T-helper 17 cell (primary cell): ENCODE data around the gene MYBL2. TPM values are rescaled to one million over a fixed set of nuclear protein-coding genes. Genes with fewer than 3 reads are reported as not detected.

ENCODE experiments used
- ATAC-seq: fragments of 150-1000 bp; cut with Tn5 transposase; 2 replicates; pipeline ENCODE4 v1.10.0; 2021; ENCODE audit warnings: mild to moderate bottlenecking, moderate library complexity
- DNase-seq, 3 donors: peaks; one replicate each; pipeline versions ENCODE4 v3.0.0 to v3.0.0-alpha.2; 2020 to 2021
- H3K9me3 ChIP-seq: one replicate; pipeline ENCODE4 v1.7.0; 2013; ENCODE audit warnings: low read length, mild to moderate bottlenecking; ENCODE audit not compliant: control insufficient read depth, poor library complexity, severe bottlenecking
- H3K27ac Mint-ChIP-seq: one replicate; pipeline ENCODE4 v1.8.0; 2022; ENCODE audit warnings: mild to moderate bottlenecking, moderate library complexity, mixed read lengths
- H3K27me3 Mint-ChIP-seq: one replicate; pipeline ENCODE4 v1.8.0; 2022; ENCODE audit warnings: mixed read lengths
- H3K36me3 Mint-ChIP-seq: one replicate; pipeline ENCODE4 v1.8.0; 2022; ENCODE audit warnings: low read depth, mixed read lengths
- H3K4me1 Mint-ChIP-seq: one replicate; pipeline ENCODE4 v1.8.0; 2022; ENCODE audit warnings: mild to moderate bottlenecking, mixed read lengths
- H3K4me3 Mint-ChIP-seq: one replicate; pipeline ENCODE4 v1.8.0; 2022; ENCODE audit warnings: mild to moderate bottlenecking, moderate library complexity, mixed read lengths
- total RNA-seq, 4 donors: library from RNA in 2 of 4; stranded (reverse) in 2 of 4; gene quantifications; one replicate each; pipeline ENCODE4 v1.2.3 and lab custom pipeline; 2022 to 2026

MYBL2 gene
- total RNA-seq, 2 donors from 2014 or later: 0.44 to 1.6 TPM

DNA sequence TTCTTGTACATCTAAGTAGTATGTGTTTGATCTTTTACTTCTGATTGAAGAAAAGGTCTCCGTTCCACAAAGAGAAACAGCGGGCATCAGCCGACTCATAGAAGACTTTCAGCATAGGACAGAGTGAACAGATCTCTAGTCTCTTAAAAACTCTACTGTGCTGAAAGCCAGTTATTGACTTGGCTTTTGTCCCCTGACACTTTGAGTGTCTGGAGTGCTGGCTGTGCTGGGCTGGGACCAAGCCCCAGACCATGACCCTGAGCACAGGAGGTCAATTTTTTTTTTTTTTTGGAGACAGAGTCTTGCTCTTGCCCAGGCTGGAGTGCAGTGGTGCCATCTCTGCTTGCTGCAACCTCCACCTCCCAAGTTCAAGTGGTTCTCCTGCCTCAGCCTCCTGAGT, 27.8 kb downstream of the MYBL2 start:
- H3K9me3 ChIP-seq: no peaks in the 10 kb centered on the region
- Mint-ChIP-seq H3K4me1 (peaks cover 4% of the 10 kb centered on the region), H3K4me3 (no peak overlapping the region), H3K27ac (no peak overlapping the region), H3K36me3 (no peaks in the 10 kb centered on the region), H3K27me3 (no peaks in the 10 kb centered on the region)
- ATAC-seq: no peak
- no peak for DNase-seq

- no peaks in the 10 kb centered on the region for H3K27me3 Mint-ChIP-seq
- H3K4me1 Mint-ChIP-seq: peaks cover 2% of the 10 kb centered on the region
- no peak overlapping the region for H3K4me3 Mint-ChIP-seq
- H3K36me3 Mint-ChIP-seq: no peaks in the 10 kb centered on the region
- no peaks in the 10 kb centered on the region for H3K9me3 ChIP-seq
- H3K27ac Mint-ChIP-seq: no peak overlapping the region
- ATAC-seq (no peak), DNase-seq (no peak)
These were observed 28.7 kb downstream of the MYBL2 start for GRCh38 chr20:43695571-43695970.

DNA sequence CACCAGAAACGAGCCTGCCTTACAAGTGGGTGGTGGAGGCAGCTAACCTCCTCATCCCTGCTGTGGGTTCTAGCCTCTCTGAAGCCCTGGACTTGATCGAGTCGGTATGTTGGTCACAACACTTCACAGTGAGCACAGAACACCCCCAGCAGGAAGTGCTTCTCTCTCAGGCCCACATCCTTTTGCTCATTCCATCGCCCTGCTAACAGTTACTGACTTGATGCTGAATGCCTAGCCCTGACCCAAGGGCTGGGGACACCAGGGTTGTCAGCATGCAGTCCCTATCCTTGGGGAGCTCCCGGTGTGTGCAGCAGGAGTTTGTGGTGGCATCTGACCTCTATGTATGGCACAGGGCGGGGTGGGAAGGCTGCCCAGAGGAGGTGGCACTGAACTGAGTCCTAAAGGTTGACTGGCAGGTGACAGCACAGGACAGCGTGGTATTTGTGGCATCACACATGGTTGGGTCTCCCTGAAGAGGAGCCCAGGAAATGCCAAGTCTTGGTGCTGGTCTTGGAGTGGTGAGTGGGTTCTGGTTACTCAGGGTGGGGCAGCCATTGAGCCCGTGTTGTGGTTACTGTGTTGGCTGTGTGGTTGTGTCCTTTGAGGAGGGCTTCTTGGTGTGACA, 33.1 kb downstream of the MYBL2 start:
- Mint-ChIP-seq H3K4me3 (no peak overlapping the region), H3K27me3 (no peaks in the 10 kb centered on the region), H3K36me3 (no peaks in the 10 kb centered on the region), H3K4me1 (no peaks in the 10 kb centered on the region), H3K27ac (no peak overlapping the region)
- ATAC-seq (no peak), DNase-seq (no peak)
- no peaks in the 10 kb centered on the region for H3K9me3 ChIP-seq

DNA sequence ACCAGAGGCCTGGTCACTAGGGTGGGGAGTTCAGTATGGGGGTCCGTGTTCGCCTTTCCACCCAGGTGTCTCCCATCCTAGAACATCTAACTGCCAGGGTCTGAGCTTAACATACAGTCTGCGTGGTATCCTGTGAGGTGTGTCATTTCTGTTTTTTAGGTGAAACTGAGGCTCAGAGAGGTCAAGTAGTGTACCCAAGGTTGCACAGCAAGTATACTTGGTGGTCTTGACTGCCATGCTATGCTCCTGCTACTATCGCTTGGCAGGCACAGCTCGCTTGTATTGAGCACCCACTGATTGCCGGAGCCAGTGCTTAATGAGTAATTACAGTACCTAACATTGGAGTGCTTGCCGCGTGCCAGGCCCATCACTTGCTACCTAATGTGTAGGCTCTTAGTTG, 33.7 kb downstream of the MYBL2 start:
- Mint-ChIP-seq H3K27ac (no peak overlapping the region), H3K27me3 (no peaks in the 10 kb centered on the region), H3K36me3 (no peaks in the 10 kb centered on the region), H3K4me3 (no peak overlapping the region), H3K4me1 (no peaks in the 10 kb centered on the region)
- ATAC-seq (no peak), DNase-seq (no peak)
- H3K9me3 ChIP-seq: no peaks in the 10 kb centered on the region

- H3K36me3 Mint-ChIP-seq: no peaks in the 10 kb centered on the region
- no peaks in the 10 kb centered on the region for H3K4me1 Mint-ChIP-seq
- ATAC-seq (no peak), DNase-seq (no peak)
- no peak overlapping the region for H3K27ac Mint-ChIP-seq
- no peaks in the 10 kb centered on the region for H3K27me3 Mint-ChIP-seq
- H3K4me3 Mint-ChIP-seq: no peak overlapping the region
- no peaks in the 10 kb centered on the region for H3K9me3 ChIP-seq
These were observed 35.6 kb downstream of the MYBL2 start for GRCh38 chr20:43702502-43702901.

DNA sequence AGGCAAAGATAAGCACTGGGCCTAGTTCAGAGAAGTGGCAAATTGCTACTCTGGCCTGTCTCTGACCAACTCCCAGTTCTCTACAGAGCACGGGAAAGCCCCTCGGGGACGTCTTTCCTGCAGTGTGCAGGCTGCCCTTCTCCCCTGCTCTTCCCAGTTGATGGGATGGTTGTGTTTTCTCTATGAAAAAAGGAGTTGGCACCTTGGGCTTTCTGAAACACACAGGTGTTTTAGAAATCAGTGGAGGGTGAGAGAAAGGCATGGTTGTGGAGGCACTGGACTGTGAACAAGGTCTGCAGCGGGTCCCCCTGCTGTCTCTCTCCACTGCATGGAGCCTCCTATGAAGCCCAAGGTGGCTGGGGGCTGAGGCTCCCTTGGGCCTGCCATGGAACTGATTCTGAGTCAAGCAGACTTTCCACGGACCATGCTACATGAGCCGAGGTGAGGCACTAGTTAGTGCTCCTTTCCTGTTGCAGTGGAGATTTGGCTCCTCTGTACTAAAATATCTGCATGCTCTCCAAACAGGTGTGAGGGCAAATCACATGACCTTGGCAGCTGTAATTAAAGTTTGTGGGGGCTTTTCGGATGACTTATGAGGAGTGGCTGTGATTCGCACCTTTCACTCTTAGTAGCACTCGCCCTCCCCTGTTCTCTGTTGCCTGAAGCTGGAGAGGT, 43.6 kb downstream of the MYBL2 start:
- H3K9me3 ChIP-seq: no peaks in the 10 kb centered on the region
- no peaks in the 10 kb centered on the region for H3K27me3 Mint-ChIP-seq
- no peak overlapping the region for H3K4me3 Mint-ChIP-seq
- ATAC-seq (no peak), DNase-seq (no peak)
- no peaks in the 10 kb centered on the region for H3K4me1 Mint-ChIP-seq
- H3K27ac Mint-ChIP-seq: no peak overlapping the region
- H3K36me3 Mint-ChIP-seq: peaks cover 2% of the 10 kb centered on the region

DNA sequence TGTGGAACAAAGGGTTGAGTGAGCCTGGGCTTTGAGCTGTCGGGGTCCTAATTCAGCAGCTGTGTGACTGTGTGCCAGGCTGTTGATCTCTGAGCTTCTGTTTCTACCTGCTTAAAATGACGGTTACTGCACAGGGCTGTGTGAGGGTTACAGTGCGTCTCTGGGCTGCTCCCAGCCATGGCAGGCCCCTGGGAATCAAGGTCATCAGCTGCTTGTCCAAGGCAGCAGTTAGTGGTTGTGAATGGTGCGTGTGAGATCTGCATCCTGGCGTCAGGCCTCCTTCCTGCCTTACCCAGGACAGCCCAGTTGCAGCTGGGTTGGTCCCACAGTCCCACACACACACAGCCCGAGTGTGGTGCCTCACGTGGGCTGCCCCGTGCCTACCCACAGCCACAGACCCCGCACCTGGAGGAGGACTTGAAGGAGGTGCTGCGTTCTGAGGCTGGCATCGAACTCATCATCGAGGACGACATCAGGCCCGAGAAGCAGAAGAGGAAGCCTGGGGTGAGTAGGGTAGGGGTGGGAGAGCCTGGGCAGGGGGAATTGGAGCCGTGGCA, 44.3 kb downstream of the MYBL2 start:
- H3K4me3 Mint-ChIP-seq: no peak overlapping the region
- H3K27me3 Mint-ChIP-seq: no peaks in the 10 kb centered on the region
- no peak for ATAC-seq

GRCh38 chr20:43715044-43715443, 48.1 kb downstream of the MYBL2 start:
- Mint-ChIP-seq H3K27ac (no peak overlapping the region), H3K4me1 (no peaks in the 10 kb centered on the region), H3K4me3 (no peak overlapping the region), H3K27me3 (no peaks in the 10 kb centered on the region), H3K36me3 (no peaks in the 10 kb centered on the region)
- no peaks in the 10 kb centered on the region for H3K9me3 ChIP-seq
- DNase-seq (no peak), ATAC-seq (no peak)

More for the DNA sequence above, 44.3 kb downstream of the MYBL2 start:
- no peaks in the 10 kb centered on the region for H3K4me1 Mint-ChIP-seq
- H3K9me3 ChIP-seq: no peaks in the 10 kb centered on the region
- no peak overlapping the region for H3K27ac Mint-ChIP-seq
- no peak for DNase-seq
- H3K36me3 Mint-ChIP-seq: peaks cover 2% of the 10 kb centered on the region

DNA sequence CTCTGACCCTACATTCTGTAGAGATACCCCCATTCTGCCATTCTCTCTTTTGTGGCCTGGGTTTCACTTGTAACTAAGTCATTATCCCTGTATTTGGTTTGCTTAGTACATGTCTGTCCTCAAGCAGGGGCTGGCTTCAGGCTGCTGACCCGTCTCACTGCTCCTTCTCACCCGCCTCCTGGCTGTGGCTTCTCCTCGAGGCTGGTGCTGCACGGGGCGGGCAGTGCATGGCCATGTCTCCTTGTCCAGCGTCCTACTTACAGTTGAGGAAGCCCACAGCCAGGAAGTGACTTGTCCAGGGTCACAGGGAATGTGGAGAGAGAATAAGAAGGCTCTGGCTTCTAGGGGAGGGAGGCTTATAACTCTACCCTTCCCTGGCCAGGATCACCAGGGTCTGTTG, 48.6 kb downstream of the MYBL2 start:
- H3K4me1 Mint-ChIP-seq: no peaks in the 10 kb centered on the region
- ATAC-seq: no peak
- H3K4me3 Mint-ChIP-seq: no peak overlapping the region
- H3K9me3 ChIP-seq: no peaks in the 10 kb centered on the region
- DNase-seq: no peak
- no peaks in the 10 kb centered on the region for H3K36me3 Mint-ChIP-seq
- no peak overlapping the region for H3K27ac Mint-ChIP-seq
- H3K27me3 Mint-ChIP-seq: no peaks in the 10 kb centered on the region

- H3K9me3 ChIP-seq: no peaks in the 10 kb centered on the region
- Mint-ChIP-seq H3K4me3 (no peak overlapping the region), H3K27ac (no peak overlapping the region), H3K36me3 (no peaks in the 10 kb centered on the region), H3K27me3 (no peaks in the 10 kb centered on the region), H3K4me1 (no peaks in the 10 kb centered on the region)
- ATAC-seq: no peak
- no peak for DNase-seq
These were observed 49.2 kb downstream of the MYBL2 start for GRCh38 chr20:43716123-43716522.

DNA sequence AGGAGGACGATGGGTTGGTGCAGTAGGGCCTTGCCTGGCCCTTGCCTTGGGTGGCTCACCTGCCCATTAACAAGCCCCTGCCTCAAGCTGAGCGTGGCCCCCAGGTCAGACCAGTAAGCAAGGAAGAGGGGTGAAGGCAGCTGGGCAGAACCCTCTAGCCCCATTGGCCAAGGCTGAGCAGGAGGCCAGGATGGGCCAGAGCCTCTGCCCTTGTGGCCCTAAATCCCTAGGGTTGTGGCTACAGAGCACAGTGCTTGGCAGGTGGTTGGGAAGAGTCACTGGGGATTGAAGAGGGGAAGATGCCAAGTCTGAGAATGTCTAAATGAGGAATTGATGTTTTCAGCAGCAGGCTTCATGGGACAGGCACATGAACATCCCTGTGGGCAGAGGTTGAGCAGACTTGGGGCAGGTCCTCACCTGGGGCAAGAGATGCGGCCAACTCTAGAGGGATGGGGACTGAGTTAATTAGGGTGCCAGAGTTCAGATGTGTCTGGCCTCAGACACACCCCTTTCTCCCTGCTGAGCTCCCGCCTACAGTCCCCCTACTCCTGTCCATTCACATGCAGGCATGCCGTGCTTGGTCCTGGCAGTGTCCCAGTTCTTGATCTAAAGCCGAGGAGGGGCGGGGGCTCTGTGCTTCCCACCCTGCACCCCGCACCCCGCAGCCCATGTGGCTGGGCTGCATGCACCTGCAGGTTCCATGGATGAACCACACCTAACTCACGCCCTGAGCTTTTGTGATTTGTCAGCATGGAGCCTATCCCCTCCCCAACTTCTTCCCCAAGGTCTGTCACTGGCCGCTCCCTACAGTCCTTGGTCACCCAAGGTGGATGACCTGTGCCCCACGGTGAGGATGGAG, 50.1 kb downstream of the MYBL2 start:
- H3K9me3 ChIP-seq: no peaks in the 10 kb centered on the region
- ATAC-seq (no peak), DNase-seq (no peak)
- Mint-ChIP-seq H3K27me3 (no peaks in the 10 kb centered on the region), H3K36me3 (no peaks in the 10 kb centered on the region), H3K4me1 (peaks cover under 1% of the 10 kb centered on the region), H3K4me3 (no peak overlapping the region), H3K27ac (no peak overlapping the region)

- DNase-seq (no peak), ATAC-seq (no peak)
- no peak overlapping the region for H3K27ac Mint-ChIP-seq
- no peak overlapping the region for H3K4me3 Mint-ChIP-seq
- H3K27me3 Mint-ChIP-seq: no peaks in the 10 kb centered on the region
- H3K4me1 Mint-ChIP-seq: peaks cover 4% of the 10 kb centered on the region
- H3K36me3 Mint-ChIP-seq: no peaks in the 10 kb centered on the region
- no peaks in the 10 kb centered on the region for H3K9me3 ChIP-seq
These were observed 50.7 kb downstream of the MYBL2 start for GRCh38 chr20:43717616-43717995.

DNA sequence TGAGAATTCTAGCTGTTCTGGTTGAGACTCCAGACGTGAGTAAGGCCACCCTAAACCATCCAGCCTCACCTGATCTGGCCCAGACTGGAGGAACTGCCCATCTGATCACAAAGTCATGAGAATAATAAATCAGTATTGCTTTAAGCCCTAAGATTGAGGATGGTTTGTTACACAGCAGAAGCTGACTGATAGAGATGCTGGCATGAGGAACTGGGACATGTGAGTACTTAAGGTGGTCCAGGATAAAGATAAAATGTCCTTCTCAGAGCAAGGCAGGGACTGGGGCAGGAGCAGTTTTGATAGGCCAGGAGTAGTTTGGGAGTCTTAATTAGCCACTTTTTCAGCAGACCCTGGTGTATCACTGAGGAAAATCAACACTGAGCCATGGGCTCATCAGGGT, 53.1 kb downstream of the MYBL2 start:
- H3K36me3 Mint-ChIP-seq: no peaks in the 10 kb centered on the region
- peaks cover 7% of the 10 kb centered on the region for H3K4me1 Mint-ChIP-seq
- no peaks in the 10 kb centered on the region for H3K27me3 Mint-ChIP-seq
- ATAC-seq (no peak), DNase-seq (no peak)
- no peaks in the 10 kb centered on the region for H3K9me3 ChIP-seq
- H3K4me3 Mint-ChIP-seq: no peak overlapping the region
- peak overlapping the region; percentile 37 for H3K27ac Mint-ChIP-seq
